K562 (cell line): ENCODE measurements around the gene KRT8. TPM values are rescaled to one million over a fixed set of nuclear protein-coding genes. Genes with fewer than 3 reads are reported as not detected.

Source experiments
- EZH2 ChIP-seq: IDR thresholded peaks from 2 replicates; pipeline ENCODE4 v1.6.1; 2012; ENCODE audit warnings: low read depth, mild to moderate bottlenecking, inconsistent platforms, low read length, borderline replicate concordance
- GTF2F1 ChIP-seq: IDR thresholded peaks from 2 replicates; pipeline ENCODE4 v1.6.1; 2011; ENCODE audit warnings: low read depth, low read length, improper control_type of control experiment
- HDAC8 ChIP-seq: fragments of 450-650 bp; IDR thresholded peaks from 2 replicates; pipeline ENCODE4 v1.6.1; 2016; ENCODE audit warnings: mild to moderate bottlenecking, missing genetic modification characterization, moderate library complexity, missing compliant biosample characterization
- KDM4B ChIP-seq, 2 experiments: fragments of 450-650 bp in 1 of 2; sonication (generic) in 1 of 2; IDR thresholded peaks; 2 replicates each; pipeline ENCODE4 v1.6.1; 2016 to 2017; ENCODE audit warnings: borderline replicate concordance in 2 of 2, antibody characterized with exemption in 1 of 2, low read depth in 1 of 2, mild to moderate bottlenecking in 1 of 2
- NELFE ChIP-seq: IDR thresholded peaks from 2 replicates; pipeline ENCODE4 v1.6.1; 2011; ENCODE audit warnings: mild to moderate bottlenecking; ENCODE audit not compliant: insufficient read depth, insufficient read length
- PHB2 ChIP-seq: fragments of 450-650 bp; IDR thresholded peaks from 2 replicates; pipeline ENCODE4 v1.6.1; 2017; ENCODE audit warnings: low read depth
- PRMT5 ChIP-seq: sonication (generic); formaldehyde crosslinking; IDR thresholded peaks from 2 replicates; pipeline ENCODE4 v1.5.0; 2020; ENCODE audit warnings: missing genetic modification reagents
- PRPF4 ChIP-seq: fragments of 200-400 bp; formaldehyde crosslinking; IDR thresholded peaks from one replicate; pipeline ENCODE4 v1.6.1; 2017; ENCODE audit warnings: low read length, low read depth, mild to moderate bottlenecking; ENCODE audit not compliant: insufficient read depth, poor library complexity, severe bottlenecking
- RHOXF2B ChIP-seq: fragments of 250-450 bp; sonication (Bioruptor Pico); conservative IDR thresholded peaks from 2 replicates; pipeline ENCODE4 v1.5.1; 2021
- SMC3 ChIP-seq: conservative IDR thresholded peaks from 2 replicates; pipeline ENCODE4 v1.6.1; 2011; ENCODE audit warnings: low read depth, low read length, improper control_type of control experiment; ENCODE audit not compliant: insufficient read depth
- ZBED1 ChIP-seq: IDR thresholded peaks from 2 replicates; pipeline ENCODE4 v1.6.1; 2014
- ZNF175 ChIP-seq: fragments of 200-800 bp; sonication (Bioruptor generic); IDR thresholded peaks from 2 replicates; pipeline ENCODE4 v1.6.1; 2016; ENCODE audit warnings: low read depth, mild to moderate bottlenecking, missing genetic modification characterization, missing compliant biosample characterization
- ZNF217 ChIP-seq: sonication (generic); formaldehyde crosslinking; IDR thresholded peaks from 2 replicates; pipeline ENCODE4 v1.8.0; 2022; ENCODE audit warnings: mild to moderate bottlenecking, missing genetic modification reagents
- ZNF274 ChIP-seq: IDR thresholded peaks from 2 replicates; pipeline ENCODE4 v1.6.1; 2011; ENCODE audit warnings: low read depth, mild to moderate bottlenecking, low read length, moderate library complexity, borderline replicate concordance
- polyA plus RNA-seq, 8 experiments: library from polyadenylated mRNA; depleted of rRNA in 4 of 8; stranded (reverse) in 5 of 8; unstranded in 3 of 8; fragments of >200 nt; fragmentation: Nextera tagmentation in 2 of 8; fragmentation: Illumina TruSeq in 1 of 8; extraction: Ambion mirVana in 2 of 8; extraction: Trizol in 1 of 8; gene quantifications; 2 replicates each; pipeline versions ENCODE4 v1.2.1 to v1.2.3, GENCODE V29; 2011 to 2014; ENCODE audit warnings: inconsistent platforms in 1 of 8, missing spikeins in 1 of 8
- total RNA-seq, 7 experiments: library from RNA; depleted of rRNA in 6 of 7; stranded (reverse); fragments of >200 nt in 6 of 7; fragmentation: Illumina TruSeq in 2 of 7; extraction: Trizol in 2 of 7; gene quantifications; 2 replicates each; pipeline versions ENCODE4 v1.2.1 to v1.2.3, GENCODE V29; 2011 to 2021; ENCODE audit warnings: low replicate concordance in 1 of 7
- TF ChIP-seq, protein P1 (sequence below): sonication (generic); formaldehyde crosslinking; IDR thresholded peaks from 2 replicates; pipeline ENCODE4 v1.8.0; 2023; ENCODE audit warnings: missing genetic modification reagents, mild to moderate bottlenecking, borderline replicate concordance
- TF ChIP-seq, protein P2 (sequence below): sonication (generic); formaldehyde crosslinking; IDR thresholded peaks from 2 replicates; pipeline ENCODE4 v1.8.0; 2022; ENCODE audit warnings: mild to moderate bottlenecking, missing genetic modification reagents, borderline replicate concordance
- TF ChIP-seq, protein P3 (sequence below): fragments of 450-650 bp; IDR thresholded peaks from 2 replicates; pipeline ENCODE4 v1.6.1; 2016; ENCODE audit warnings: borderline replicate concordance

Gene KRT8
- total and polyA plus RNA-seq, 9 of the 15 experiments (the other 6 are each of a cell fraction or from before 2014, with no cell fraction given), result 41.5 to 661 (median 260) TPM

DNA sequence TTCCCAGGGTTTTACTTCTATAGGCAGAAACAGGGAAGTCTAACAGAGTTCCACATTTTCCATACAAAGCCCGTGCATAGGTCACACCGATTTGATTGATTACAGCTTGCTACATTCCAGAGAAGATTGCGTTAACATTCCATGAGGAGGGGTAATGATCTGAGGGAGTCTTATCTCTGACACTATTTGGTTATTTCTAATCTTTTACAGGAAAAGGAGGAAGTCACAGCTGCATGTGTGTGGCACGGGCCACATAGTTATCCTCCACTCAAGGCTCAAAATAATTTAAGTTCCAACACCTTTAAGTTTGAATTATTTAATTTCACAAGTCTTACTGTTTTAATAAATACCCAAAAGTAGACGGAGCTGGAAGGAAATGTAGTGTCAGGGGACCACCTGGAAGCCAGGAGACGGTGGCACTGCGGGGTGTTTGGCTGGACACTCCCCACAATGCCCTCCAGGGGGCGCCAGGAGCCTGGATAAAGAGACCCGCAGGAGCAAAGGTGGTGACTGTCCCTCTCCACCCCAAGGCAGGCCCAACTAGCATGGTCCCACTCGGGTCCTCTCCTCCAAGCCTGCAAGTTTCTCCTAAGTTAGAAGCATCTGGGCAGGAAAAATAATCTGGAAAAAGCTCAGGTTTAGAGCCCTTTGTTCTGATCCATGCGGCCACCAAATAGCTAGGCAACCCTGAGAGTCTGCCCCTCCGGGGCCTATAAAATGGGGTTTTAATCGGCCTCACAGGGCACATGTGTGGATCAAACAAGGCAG is 20.2 kb downstream of the KRT8 start (continued):
- TF ChIP-seq, protein P1, sequence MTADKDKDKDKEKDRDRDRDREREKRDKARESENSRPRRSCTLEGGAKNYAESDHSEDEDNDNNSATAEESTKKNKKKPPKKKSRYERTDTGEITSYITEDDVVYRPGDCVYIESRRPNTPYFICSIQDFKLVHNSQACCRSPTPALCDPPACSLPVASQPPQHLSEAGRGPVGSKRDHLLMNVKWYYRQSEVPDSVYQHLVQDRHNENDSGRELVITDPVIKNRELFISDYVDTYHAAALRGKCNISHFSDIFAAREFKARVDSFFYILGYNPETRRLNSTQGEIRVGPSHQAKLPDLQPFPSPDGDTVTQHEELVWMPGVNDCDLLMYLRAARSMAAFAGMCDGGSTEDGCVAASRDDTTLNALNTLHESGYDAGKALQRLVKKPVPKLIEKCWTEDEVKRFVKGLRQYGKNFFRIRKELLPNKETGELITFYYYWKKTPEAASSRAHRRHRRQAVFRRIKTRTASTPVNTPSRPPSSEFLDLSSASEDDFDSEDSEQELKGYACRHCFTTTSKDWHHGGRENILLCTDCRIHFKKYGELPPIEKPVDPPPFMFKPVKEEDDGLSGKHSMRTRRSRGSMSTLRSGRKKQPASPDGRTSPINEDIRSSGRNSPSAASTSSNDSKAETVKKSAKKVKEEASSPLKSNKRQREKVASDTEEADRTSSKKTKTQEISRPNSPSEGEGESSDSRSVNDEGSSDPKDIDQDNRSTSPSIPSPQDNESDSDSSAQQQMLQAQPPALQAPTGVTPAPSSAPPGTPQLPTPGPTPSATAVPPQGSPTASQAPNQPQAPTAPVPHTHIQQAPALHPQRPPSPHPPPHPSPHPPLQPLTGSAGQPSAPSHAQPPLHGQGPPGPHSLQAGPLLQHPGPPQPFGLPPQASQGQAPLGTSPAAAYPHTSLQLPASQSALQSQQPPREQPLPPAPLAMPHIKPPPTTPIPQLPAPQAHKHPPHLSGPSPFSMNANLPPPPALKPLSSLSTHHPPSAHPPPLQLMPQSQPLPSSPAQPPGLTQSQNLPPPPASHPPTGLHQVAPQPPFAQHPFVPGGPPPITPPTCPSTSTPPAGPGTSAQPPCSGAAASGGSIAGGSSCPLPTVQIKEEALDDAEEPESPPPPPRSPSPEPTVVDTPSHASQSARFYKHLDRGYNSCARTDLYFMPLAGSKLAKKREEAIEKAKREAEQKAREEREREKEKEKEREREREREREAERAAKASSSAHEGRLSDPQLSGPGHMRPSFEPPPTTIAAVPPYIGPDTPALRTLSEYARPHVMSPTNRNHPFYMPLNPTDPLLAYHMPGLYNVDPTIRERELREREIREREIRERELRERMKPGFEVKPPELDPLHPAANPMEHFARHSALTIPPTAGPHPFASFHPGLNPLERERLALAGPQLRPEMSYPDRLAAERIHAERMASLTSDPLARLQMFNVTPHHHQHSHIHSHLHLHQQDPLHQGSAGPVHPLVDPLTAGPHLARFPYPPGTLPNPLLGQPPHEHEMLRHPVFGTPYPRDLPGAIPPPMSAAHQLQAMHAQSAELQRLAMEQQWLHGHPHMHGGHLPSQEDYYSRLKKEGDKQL (CRISPR knock-in tag), result no peak
- TF ChIP-seq ZBED1, result no peak
- TF ChIP-seq HDAC8, result no peak
- TF ChIP-seq ZNF217, result no peak
- TF ChIP-seq RHOXF2B, result no peak
- TF ChIP-seq PHB2, result no peak
- no peak for TF ChIP-seq PRPF4
- TF ChIP-seq ZNF175 (CRISPR knock-in tag), result no peak
- TF ChIP-seq, protein P2, sequence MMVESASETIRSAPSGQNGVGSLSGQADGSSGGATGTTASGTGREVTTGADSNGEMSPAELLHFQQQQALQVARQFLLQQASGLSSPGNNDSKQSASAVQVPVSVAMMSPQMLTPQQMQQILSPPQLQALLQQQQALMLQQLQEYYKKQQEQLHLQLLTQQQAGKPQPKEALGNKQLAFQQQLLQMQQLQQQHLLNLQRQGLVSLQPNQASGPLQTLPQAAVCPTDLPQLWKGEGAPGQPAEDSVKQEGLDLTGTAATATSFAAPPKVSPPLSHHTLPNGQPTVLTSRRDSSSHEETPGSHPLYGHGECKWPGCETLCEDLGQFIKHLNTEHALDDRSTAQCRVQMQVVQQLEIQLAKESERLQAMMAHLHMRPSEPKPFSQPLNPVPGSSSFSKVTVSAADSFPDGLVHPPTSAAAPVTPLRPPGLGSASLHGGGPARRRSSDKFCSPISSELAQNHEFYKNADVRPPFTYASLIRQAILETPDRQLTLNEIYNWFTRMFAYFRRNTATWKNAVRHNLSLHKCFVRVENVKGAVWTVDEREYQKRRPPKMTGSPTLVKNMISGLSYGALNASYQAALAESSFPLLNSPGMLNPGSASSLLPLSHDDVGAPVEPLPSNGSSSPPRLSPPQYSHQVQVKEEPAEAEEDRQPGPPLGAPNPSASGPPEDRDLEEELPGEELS (CRISPR knock-in tag), result no peak
- TF ChIP-seq EZH2, result no peak
- peak; percentile 100 for TF ChIP-seq SMC3
- TF ChIP-seq ZNF274, result no peak
- TF ChIP-seq NELFE, result no peak
- TF ChIP-seq PRMT5 (CRISPR knock-in tag), result no peak
- no peak for TF ChIP-seq GTF2F1
- TF ChIP-seq KDM4B (IDR thresholded peaks at IDR 0.05; ENCODE audit: borderline replicate concordance in 2 of 2, low read depth in 1 of 2), result no peak
- TF ChIP-seq, protein P3, sequence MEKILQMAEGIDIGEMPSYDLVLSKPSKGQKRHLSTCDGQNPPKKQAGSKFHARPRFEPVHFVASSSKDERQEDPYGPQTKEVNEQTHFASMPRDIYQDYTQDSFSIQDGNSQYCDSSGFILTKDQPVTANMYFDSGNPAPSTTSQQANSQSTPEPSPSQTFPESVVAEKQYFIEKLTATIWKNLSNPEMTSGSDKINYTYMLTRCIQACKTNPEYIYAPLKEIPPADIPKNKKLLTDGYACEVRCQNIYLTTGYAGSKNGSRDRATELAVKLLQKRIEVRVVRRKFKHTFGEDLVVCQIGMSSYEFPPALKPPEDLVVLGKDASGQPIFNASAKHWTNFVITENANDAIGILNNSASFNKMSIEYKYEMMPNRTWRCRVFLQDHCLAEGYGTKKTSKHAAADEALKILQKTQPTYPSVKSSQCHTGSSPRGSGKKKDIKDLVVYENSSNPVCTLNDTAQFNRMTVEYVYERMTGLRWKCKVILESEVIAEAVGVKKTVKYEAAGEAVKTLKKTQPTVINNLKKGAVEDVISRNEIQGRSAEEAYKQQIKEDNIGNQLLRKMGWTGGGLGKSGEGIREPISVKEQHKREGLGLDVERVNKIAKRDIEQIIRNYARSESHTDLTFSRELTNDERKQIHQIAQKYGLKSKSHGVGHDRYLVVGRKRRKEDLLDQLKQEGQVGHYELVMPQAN, result no peak
